Measurements from ENCODE around the gene FTCDNL1. TPM values are rescaled to one million over a fixed set of nuclear protein-coding genes. Genes with fewer than 3 reads are reported as not detected.

FTCDNL1 gene
- total RNA-seq, 1 experiment from 2014 or later, result 2.0 TPM

- WGBS (ENCODE audit: extremely low coverage, insufficient read length, low lambda C conversion rate), result no CpG with 5 or more reads among the region's 1 CpG
- Histone ChIP-seq H2BK12ac (ENCODE audit: insufficient read length, low read depth, low read length) (no peak overlapping the region), H3K4me1 (ENCODE audit: insufficient read depth, low read length) (no peaks in the 10 kb centered on the region; the same call in 1 of the 2 replicates), H3K23ac (ENCODE audit: insufficient read length, low read depth, low read length) (no peak overlapping the region), H3K79me2 (ENCODE audit: insufficient read depth, low read length) (no peaks in the 10 kb centered on the region), H3K18ac (ENCODE audit: insufficient read length, low read depth, low read length) (no peak overlapping the region), H3T11ph (ENCODE audit: low read length) (no peak overlapping the region), H2AK5ac (ENCODE audit: insufficient read length, low read length) (no peak overlapping the region), H3K4me2 (ENCODE audit: insufficient read depth, insufficient read length, low read length) (no peak overlapping the region), H2BK15ac (ENCODE audit: low read depth, low read length) (no peak overlapping the region), H4K8ac (replicated peaks; ENCODE audit: insufficient read length, low read depth, low read length) (no peak overlapping the region), H3K14ac (ENCODE audit: insufficient read depth, low read length) (no peak overlapping the region), H2AFZ (ENCODE audit: low read length) (no peak overlapping the region), H3K27me3 (ENCODE audit: insufficient read depth, low read length) (no peaks in the 10 kb centered on the region), H4K20me1 (ENCODE audit: control insufficient read depth, insufficient read depth, insufficient read length) (no peaks in the 10 kb centered on the region), H3K23me2 (ENCODE audit: insufficient read length, low read depth, low read length, poor library complexity, severe bottlenecking) (no peaks in the 10 kb centered on the region), H2BK5ac (ENCODE audit: insufficient read length, low read length) (no peak overlapping the region), H3K27ac (ENCODE audit: insufficient read length, low read depth, low read length) (no peak overlapping the region), H2BK120ac (ENCODE audit: low read depth, low read length, poor library complexity, severe bottlenecking) (no peak overlapping the region), H3K4ac (ENCODE audit: low read depth, low read length) (no peak overlapping the region), H2BK20ac (ENCODE audit: low read depth, low read length, poor library complexity, severe bottlenecking) (no peak overlapping the region), H4K5ac (ENCODE audit: insufficient read length, low read depth, low read length) (no peak overlapping the region), H3K56ac (ENCODE audit: insufficient read length, low read depth, low read length) (no peak overlapping the region), H4K91ac (ENCODE audit: insufficient read length, low read depth, low read length) (no peak overlapping the region), H3K79me1 (ENCODE audit: insufficient read depth, low read depth, low read length, poor library complexity, severe bottlenecking) (no peaks in the 10 kb centered on the region), H3K9ac (ENCODE audit: extremely low read depth, insufficient read length, low read length) (no peak overlapping the region), H3K9me3 (ENCODE audit: control insufficient read depth, low read depth, low read length) (no peaks in the 10 kb centered on the region)
- no peak for TF ChIP-seq CTCF (conservative IDR thresholded peaks at IDR 0.05)
- Mint-ChIP-seq H3K9me3 (peaks cover 8 to 9% of the 10 kb centered on the region in 2 experiments), H3K27ac (peak overlapping the region in 1 of 3 experiments; percentile 84; a peak in 3 of 7 replicates), H3K27me3 (ENCODE audit: low read depth) (no peaks in the 10 kb centered on the region; the same call in 1 of the 2 replicates), H3K4me1 (peaks cover 17 to 25% of the 10 kb centered on the region in 2 experiments), H3K36me3 (ENCODE audit: insufficient read depth in 1 of 3, low read depth in 3 of 3) (peaks cover 3 to 17% (median 3%) of the 10 kb centered on the region in 3 experiments; a peak in 5 of 7 replicates), H3K4me3 (no peak overlapping the region)
- DNase-seq, result peak; percentile 40
Measured at GRCh38 chr2:199804831-199805230, 46.2 kb downstream of the FTCDNL1 start.

Data from H9 (cell line).